ENCODE results near the gene CERS4. TPM values are rescaled to one million over a fixed set of nuclear protein-coding genes. Genes with fewer than 3 reads are reported as not detected.

Gene CERS4
- total and polyA plus RNA-seq, 2 donors (not counting 3 experiments of a cell fraction or from before 2014, with no cell fraction given): 4.9 to 7.7 TPM

GRCh38 chr19:8255426-8256125 is 46.4 kb downstream of the CERS4 start:
- FAIRE-seq (no peak), DNase-seq (ENCODE audit: low read depth, low spot score) (no peak)
- BruUV-seq (replicated peaks): no TSS peak
- no peaks in the 10 kb centered on the region for H3K9me3 ChIP-seq (replicated peaks; ENCODE audit: control insufficient read depth, insufficient read depth, low read length)
- no peaks in the 10 kb centered on the region for H4K20me1 ChIP-seq (replicated peaks; ENCODE audit: control insufficient read depth, extremely low read depth, insufficient read depth, low read length)
- dilution Hi-C loops (cut with MboI; ENCODE audit: extremely low pct_ligation_motif_present, low sequenced_read_pairs): no loop called here
- no peaks in the 10 kb centered on the region for H3K36me3 ChIP-seq (ENCODE audit: control insufficient read depth in 2 of 2, extremely low read depth in 1 of 2, insufficient read depth in 2 of 2, low read length in 2 of 2)
- no peak overlapping the region for H3K4me3 ChIP-seq (replicated peaks in 1 of 3; ENCODE audit: insufficient read depth in 1 of 3, low read depth in 1 of 3, low read length in 3 of 3)
- intact Hi-C loops (cut with micrococcal nuclease): no loop called here
- no peak overlapping the region for H3K4me2 ChIP-seq (ENCODE audit: insufficient read depth, low read length)
- no peaks in the 10 kb centered on the region for H3K27me3 ChIP-seq (ENCODE audit: control insufficient read depth in 2 of 2, insufficient read depth in 2 of 2, low read length in 2 of 2)
- H3K9me1 ChIP-seq (replicated peaks; ENCODE audit: control insufficient read depth, extremely low read depth, insufficient read depth, low read length): no peaks in the 10 kb centered on the region
- H3K79me2 ChIP-seq (ENCODE audit: control insufficient read depth, insufficient read depth, low read length): no peaks in the 10 kb centered on the region
- ChIA-PET POLR2A (no interaction called here), CTCF (interaction anchor here (1.1 to 9.2 kb wide), 5 partner anchors 13 to 311 kb away, joined by 3 to 117 read pairs (median 4); partner anchors contain the start of gene TIMM44)
- no peaks in the 10 kb centered on the region for H3K4me1 ChIP-seq (ENCODE audit: control insufficient read depth, extremely low read depth, insufficient read depth, low read length)
- no peak overlapping the region for H3K27ac ChIP-seq (ENCODE audit: insufficient read depth, low read depth, low read length)
- no peak overlapping the region for H3K9ac ChIP-seq (replicated peaks; ENCODE audit: extremely low read depth, insufficient read depth, low read length)
- TF ChIP-seq MAX (IDR thresholded peaks at IDR 0.05; ENCODE audit: insufficient read depth, insufficient read length): no peak
- no peak for TF ChIP-seq JUN (IDR thresholded peaks at IDR 0.05; ENCODE audit: borderline replicate concordance, insufficient read depth, insufficient read length, low read depth)
- no peak for TF ChIP-seq POLR2A (IDR thresholded peaks at IDR 0.05; ENCODE audit: low read depth, low read length)
- no peak for TF ChIP-seq GATA2 (IDR thresholded peaks at IDR 0.05; ENCODE audit: insufficient read depth, insufficient read length, low read depth, low read length)
- TF ChIP-seq POLR2AphosphoS5 (IDR thresholded peaks at IDR 0.05; ENCODE audit: insufficient read depth, low read depth, low read length): no peak
- TF ChIP-seq EZH2 (IDR thresholded peaks at IDR 0.05; ENCODE audit: borderline replicate concordance, low read depth, low read length, severe bottlenecking): no peak
- TF ChIP-seq FOS (IDR thresholded peaks at IDR 0.05; ENCODE audit: borderline replicate concordance, insufficient read depth, low read length): no peak
- no peak for TF ChIP-seq MYC (IDR thresholded peaks at IDR 0.05; ENCODE audit: low read depth, low read length)
- no peak for TF ChIP-seq CTCF (IDR thresholded peaks at IDR 0.05; ENCODE audit: extremely low read depth in 1 of 2, insufficient read depth in 1 of 2, low read depth in 1 of 2, low read length in 2 of 2)
- no peak overlapping the region for H2AFZ ChIP-seq (ENCODE audit: low read depth, low read length)
